WI38 (cell line): Measurements from ENCODE around the gene ZDHHC13.

Source experiments
- H3K4me3 ChIP-seq: 2 replicates; pipeline ENCODE4 v1.5.1; 2011; ENCODE audit warnings: low read depth, mild to moderate bottlenecking, control low read depth, low read length
- TF ChIP-seq, protein P1 (sequence below): IDR thresholded peaks from 2 replicates; pipeline ENCODE4 v1.5.1; 2012; ENCODE audit warnings: low read depth, mild to moderate bottlenecking, control low read depth, low read length

The ZDHHC13 gene

DNA sequence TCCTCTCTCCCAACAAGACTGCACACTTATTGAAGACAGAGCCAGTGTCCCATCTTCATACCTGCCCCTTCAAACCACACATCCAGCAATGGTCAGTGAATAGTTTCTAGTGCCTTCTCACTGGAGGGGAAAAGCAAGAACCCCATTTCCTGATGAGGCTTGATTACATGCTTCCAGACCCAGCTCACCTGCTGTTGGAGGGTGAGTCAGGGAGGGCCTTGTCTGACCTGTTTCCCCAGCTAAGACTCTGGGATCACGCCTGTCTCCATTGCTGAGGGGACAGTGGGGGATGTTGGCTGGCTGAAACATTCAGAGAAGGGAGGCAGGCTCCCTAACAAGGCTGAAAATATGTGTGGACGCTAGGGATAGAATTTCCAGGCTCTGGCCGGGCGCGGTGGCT is 27.5 kb upstream of the ZDHHC13 start:
- TF ChIP-seq, protein P1, sequence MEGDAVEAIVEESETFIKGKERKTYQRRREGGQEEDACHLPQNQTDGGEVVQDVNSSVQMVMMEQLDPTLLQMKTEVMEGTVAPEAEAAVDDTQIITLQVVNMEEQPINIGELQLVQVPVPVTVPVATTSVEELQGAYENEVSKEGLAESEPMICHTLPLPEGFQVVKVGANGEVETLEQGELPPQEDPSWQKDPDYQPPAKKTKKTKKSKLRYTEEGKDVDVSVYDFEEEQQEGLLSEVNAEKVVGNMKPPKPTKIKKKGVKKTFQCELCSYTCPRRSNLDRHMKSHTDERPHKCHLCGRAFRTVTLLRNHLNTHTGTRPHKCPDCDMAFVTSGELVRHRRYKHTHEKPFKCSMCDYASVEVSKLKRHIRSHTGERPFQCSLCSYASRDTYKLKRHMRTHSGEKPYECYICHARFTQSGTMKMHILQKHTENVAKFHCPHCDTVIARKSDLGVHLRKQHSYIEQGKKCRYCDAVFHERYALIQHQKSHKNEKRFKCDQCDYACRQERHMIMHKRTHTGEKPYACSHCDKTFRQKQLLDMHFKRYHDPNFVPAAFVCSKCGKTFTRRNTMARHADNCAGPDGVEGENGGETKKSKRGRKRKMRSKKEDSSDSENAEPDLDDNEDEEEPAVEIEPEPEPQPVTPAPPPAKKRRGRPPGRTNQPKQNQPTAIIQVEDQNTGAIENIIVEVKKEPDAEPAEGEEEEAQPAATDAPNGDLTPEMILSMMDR = no peak
- no peak overlapping the region for H3K4me3 ChIP-seq

- no peak overlapping the region for H3K4me3 ChIP-seq
- TF ChIP-seq, protein P1 = no peak
These were observed 25.6 kb upstream of the ZDHHC13 start for GRCh38 chr11:19091366-19091765.

DNA sequence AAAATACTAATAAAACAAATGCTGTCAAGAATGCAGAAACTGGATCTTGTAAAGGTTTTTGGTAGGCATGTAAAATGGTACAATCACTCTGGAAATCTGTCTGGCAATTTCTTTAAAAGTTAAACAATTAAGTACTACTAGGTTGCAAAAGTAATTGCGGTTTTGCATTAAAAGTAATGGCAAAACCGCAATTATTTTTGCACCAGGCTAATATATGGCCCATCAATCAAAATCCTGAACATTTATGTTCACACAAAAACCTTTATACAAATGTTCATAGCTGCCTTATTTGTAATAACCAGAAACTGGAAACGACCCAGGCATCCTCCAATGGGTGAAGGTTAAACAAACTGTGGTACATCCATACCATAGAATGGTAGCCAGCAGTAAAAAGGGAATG is 24.6 kb upstream of the ZDHHC13 start:
- no peak overlapping the region for H3K4me3 ChIP-seq
- TF ChIP-seq, protein P1 = no peak

DNA sequence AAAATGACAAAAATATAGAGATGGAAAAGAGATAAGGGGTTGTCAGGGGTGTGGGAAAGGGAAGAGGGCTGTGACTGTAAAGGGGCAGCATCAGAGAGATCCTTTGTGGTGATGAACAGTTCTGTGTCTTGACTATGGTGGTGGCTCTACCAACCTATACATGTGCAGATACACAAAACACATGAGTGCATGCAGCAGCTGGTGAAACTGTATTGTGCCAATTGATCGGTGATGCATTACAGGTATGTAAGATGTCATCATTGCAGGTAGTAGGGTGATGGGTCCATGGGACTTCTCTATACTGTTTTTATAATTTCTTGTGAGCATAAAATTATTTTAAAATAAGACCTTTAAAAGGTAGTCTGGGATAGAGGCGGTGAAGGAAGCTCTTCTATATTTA is 24.1 kb upstream of the ZDHHC13 start:
- H3K4me3 ChIP-seq = no peak overlapping the region
- TF ChIP-seq, protein P1 = no peak

GRCh38 chr11:19093976-19094375 is 23.0 kb upstream of the ZDHHC13 start:
- TF ChIP-seq, protein P1 = no peak
- no peak overlapping the region for H3K4me3 ChIP-seq

DNA sequence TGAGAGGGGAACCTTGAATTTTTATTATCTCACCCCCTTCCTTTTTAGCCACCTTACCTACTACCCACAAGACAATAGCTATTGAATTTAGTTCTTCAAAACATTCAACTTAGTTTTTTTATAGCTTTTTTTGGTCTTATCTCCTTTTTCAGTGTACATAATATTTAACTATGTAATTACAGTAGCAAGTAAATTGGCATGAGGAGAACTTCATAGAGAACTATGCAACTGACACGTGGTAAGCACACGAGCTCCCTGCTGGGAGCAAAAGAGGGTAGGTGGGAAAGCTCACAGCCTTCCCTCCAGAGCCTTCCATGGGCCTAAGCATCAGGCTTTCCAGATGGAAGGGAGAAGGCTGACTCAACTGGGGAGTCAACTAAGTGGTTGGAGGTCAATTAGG is 22.1 kb upstream of the ZDHHC13 start:
- TF ChIP-seq, protein P1 = no peak

DNA sequence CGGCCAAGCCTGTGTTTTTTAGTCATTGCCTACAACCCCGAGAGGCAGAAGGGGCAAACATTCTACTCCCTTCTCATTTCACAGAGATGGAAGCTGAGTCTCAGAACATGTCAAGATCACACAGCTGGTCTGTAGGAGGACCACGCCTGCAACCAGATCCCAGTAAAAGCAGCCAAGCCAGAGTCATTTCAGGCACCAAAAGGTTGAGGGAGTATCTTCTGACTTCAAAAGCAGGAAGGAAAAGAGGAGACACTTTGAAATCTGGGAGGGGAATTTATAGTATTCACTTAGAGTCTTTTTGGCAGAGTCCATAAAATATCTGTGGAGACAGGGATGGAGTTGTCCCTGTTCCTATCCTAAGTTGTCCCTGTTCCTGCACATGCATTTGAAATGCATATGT is 17.9 kb upstream of the ZDHHC13 start:
- no peak overlapping the region for H3K4me3 ChIP-seq
- TF ChIP-seq, protein P1 = no peak

More for the DNA sequence above, 22.1 kb upstream of the ZDHHC13 start:
- H3K4me3 ChIP-seq = no peak overlapping the region
